GM12892 (cell line): Measurements from ENCODE around the gene CRYGA.

Experiments used
- DNase-seq: peaks from one replicate; pipeline ENCODE4 v3.0.0; 2011; ENCODE audit not compliant: insufficient read length
- FAIRE-seq: peaks from 2 replicates; lab custom pipeline; 2011; peaks lifted over from hg19 to GRCh38; lab: Jason Lieb, UNC
- POLR2A ChIP-seq: IDR thresholded peaks from 2 replicates; pipeline ENCODE4 v1.6.1; 2011; ENCODE audit warnings: low read depth, low read length, control low read depth
- POLR2AphosphoS5 ChIP-seq: IDR thresholded peaks from 2 replicates; pipeline ENCODE4 v1.6.1; 2011; ENCODE audit warnings: low read depth, low read length, control low read depth
- TAF1 ChIP-seq: IDR thresholded peaks from 2 replicates; pipeline ENCODE4 v1.6.1; 2011; ENCODE audit warnings: low read depth, mild to moderate bottlenecking, control low read depth, low read length, borderline replicate concordance

Gene CRYGA

DNA sequence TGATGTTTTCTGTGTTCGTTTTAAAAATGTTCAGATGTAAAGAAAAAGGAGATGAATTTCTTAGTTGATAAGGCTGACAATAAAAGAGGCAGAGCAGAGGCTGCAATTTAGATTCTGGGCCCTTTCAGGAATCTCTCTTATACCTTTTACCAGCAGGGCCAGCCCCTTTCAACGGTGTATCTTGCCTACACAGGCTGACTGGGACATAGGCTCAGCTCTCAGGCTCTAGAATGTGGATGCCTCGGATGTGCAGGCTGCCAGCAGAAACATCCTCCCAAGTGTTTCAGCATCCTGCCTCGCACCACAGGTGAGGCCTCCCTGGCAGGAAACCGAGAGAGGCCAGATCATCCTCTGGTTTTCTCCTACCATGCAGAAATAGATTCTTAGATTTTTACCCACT is 23.1 kb upstream of the CRYGA start:
- no peak for TF ChIP-seq TAF1
- no peak for TF ChIP-seq POLR2AphosphoS5
- TF ChIP-seq POLR2A: no peak
- DNase-seq (no peak), FAIRE-seq (no peak)

DNA sequence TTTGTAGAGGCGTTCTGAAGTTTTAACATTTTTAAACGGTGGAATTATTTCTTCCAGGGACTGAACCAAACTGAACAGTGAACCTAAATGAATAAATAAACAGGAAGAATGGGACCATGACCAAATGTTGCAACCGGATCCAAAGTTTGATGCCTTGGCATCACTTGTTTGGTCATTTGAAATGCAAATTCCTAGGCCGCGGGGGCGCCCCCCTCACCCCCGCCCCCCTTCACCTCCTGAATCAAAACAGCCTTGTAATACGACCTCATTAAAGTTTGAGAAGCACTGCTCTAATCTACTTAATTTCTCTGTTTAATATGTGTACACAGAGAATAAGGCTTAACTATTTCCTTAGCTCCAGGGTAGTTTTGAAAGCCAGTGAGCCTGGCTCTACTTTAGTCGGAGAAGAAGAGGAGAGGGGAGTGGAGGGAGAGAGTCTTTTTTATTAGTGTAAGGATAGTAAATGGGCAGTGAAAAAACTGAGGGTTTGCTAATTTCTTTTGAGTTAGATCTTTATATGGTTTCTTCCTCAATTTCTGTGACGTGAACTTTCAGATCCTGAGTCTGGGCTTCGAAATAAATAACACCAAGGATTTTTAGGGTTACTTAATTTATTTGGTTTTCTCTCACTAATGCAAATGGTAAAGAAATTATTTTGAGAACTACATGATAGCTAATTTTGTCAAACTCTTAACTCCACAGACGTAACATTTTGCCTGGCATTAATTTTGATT is 20.8 kb upstream of the CRYGA start:
- TF ChIP-seq POLR2A (no peak), TAF1 (no peak)
- FAIRE-seq (no peak), DNase-seq (no peak)

DNA sequence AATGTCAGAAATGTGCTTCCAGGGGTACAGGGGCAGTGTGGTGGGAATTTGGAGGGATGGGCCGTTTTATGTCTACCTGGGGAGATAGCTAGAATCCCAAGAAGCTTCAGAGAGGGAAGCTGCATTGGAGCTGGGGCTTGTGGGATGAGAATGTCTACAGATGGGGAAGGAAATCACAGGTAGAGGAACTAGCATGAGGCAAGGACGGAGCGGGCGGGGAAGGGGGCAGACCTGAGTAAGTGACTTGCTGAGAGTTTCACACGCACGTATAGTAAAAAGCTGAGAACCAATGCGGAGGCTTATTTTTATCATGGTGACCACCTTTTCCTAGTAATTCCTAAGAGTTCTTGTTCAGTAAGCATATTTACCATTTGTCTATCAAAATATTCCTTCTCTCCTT is 20.1 kb upstream of the CRYGA start:
- FAIRE-seq: no peak
- TF ChIP-seq TAF1 (no peak), POLR2AphosphoS5 (no peak), POLR2A (no peak)
- no peak for DNase-seq

DNA sequence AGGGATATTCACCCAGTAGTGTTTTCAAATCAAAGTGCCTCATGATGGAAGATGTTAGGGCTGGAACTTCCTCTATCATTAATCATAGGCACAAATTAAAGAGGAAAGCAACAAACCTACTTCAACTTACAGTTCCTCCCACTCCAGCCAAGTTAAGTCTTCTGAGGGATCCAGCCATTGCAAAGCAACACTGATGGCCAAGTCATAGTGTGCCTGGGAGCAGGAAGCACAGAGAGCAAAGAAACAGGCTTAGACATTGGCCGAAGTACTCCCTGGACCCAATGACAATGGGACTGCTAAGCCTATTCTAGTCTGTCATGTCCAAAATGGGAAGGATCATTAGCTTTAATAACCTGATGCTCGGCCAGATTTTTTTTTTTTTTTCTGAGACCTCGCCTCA is 19.4 kb upstream of the CRYGA start:
- DNase-seq (no peak), FAIRE-seq (no peak)
- TF ChIP-seq POLR2AphosphoS5 (no peak), POLR2A (no peak), TAF1 (no peak)

DNA sequence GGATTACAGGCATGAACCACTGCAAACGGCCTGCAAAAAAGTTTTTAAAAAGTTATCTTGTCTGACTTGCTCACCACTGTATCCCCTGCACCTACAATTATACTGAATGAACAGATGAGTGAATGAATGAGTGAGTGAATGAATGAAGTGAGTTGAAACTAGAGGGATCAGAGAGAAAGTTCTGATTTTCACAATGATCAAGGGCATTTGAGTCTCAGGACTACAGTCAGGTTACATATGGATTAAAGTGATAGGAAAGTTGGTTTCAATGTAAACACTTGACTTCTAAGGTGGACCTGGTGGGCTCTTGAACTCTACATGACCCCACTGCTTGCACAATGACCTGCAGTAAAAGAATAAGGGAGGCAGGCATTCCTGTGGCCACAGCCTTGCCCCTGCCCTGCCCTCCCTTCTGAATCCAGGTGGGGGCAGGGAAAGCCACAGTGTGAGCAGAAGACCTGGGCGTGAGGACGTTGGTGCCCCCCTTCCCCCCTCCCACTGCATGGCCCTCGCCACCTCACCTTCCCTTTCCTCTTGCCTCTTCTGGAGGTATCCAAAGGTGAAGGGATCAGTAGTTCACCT is 15.7 kb upstream of the CRYGA start:
- no peak for FAIRE-seq
- no peak for DNase-seq
- no peak for TF ChIP-seq POLR2A
- no peak for TF ChIP-seq TAF1
- TF ChIP-seq POLR2AphosphoS5: no peak

DNA sequence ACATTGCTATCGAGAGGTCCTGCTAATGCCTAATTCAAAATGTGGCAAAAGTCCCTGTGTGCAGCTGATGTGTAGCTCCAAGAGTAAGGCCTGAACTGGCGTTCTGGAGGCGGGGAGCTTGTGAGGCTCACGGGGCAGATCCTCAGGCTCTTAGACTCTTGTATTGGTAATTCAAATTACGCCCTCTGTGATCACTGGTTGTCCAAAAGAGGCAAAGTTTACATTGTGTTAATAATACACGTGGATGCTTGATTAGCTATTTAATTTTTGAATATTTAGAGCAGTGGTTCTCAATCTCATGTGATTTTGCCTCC is 12.4 kb upstream of the CRYGA start:
- no peak for FAIRE-seq

DNA sequence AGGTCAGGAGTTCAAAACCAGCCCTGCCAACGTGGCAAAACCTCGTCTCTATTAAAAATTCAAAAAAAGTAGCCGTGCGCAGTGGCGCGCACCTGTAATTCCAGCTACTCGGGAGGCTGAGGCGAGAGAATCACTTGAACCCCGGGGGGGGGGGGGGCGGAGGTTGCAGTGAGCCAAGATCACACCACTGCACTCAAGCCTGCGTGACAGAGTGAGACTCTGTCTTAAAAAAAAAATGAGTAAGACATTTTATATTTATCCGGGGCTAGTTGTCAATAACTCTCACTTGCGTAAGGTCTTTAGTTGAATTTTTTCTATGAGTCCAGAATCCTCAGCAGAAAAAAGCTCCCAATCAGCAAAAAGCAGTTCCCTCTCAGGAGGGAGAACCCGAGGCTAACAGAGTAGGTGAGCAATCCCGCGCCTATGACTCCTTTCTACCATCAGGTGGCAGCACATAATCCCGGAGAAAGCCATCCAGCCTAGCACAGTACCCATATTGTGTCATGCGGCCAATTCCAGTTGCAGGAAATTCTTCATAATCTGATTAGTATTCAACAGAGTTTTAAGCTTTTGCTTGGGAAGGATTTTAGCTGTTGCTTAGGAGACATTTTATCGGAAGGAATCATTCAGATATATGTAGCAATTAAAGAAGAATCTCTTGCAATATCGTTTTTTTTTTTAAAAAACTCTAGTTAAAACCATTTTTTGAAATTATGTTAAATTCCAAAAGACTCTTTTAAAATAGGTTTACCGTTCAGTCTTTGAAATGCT is 11.9 kb upstream of the CRYGA start:
- FAIRE-seq: peak; percentile 82
- TF ChIP-seq POLR2A: no peak
- no peak for TF ChIP-seq POLR2AphosphoS5
- TF ChIP-seq TAF1: no peak
- DNase-seq: peak; percentile 47

More for the DNA sequence above, 12.4 kb upstream of the CRYGA start:
- no peak for DNase-seq
- TF ChIP-seq POLR2A (no peak), POLR2AphosphoS5 (no peak), TAF1 (no peak)

DNA sequence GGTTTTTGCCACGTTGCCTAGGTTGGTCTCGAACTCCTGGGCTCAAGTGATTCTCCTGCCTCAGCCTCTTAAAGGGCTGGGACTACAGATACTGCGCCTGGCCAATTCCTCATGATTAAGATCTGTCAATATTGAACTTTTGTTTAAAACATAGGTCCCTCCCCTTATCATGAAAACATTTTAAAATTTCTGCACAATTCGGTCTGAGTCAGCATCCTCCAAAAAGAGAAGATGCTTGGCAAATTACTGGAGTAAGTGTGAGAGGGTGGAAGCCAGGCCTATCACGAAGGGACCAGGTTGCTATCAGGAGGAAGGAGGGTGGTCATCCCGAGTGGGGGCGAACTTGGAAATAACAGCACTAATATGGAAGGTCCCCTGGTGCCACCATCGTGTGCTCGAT is 10.8 kb upstream of the CRYGA start:
- FAIRE-seq: no peak
- TF ChIP-seq POLR2A (no peak), POLR2AphosphoS5 (no peak), TAF1 (no peak)
- DNase-seq: no peak

DNA sequence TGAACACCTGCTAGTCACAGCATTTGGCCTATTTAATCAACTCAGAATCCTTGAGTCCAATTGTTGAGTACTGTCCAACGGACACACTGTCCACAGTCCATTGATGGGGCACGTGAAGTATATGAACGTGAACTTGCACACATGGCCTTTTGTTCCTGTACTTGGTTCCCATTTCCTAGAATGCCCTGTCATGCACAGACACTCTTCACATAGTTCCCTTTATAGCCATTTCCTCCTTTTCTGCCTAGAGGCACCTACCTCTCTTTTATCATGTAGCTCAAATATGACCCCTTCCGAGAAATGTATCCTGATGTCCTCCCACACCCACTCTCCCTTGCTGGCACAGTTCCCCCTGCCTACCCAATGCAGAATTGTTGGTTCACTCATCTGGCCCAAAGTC is 8.7 kb upstream of the CRYGA start:
- no peak for FAIRE-seq
- TF ChIP-seq POLR2A (no peak), POLR2AphosphoS5 (no peak), TAF1 (no peak)
- no peak for DNase-seq

DNA sequence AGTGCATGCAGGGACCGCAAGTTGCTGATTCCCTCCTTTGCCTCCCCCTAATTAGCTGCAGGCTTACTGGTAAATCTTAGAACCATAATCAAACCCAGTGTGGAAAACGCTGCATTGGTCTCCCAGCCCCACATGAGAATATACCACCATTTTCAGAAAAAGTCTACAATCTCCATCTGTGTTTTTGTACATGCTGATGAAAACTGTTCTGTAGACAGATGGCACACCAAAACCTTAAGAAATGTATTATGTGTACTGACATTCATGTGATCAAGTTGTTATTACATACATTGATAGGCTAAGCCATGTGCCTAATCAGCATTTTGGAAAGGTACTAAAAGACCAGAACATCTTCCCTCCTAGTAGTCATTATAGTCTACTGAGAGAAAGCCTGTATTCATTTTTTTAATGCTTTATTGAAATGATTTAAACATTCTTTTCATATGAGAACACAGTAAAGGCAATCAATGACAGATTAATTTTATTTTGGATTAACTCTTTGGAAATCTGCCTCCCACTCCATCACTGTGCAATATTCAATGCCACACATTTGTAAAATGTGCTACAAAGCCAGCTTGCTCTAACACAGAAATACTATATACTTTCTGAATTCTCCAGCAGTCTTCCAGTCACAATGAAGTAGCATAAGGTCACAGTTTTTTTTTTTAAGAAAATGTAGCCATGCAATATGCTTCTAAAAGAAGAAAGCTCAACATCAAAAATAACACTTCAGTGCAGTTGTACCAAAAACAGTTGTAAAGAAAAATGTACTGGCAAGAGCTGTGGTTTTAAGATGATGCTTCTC is 1.8 kb upstream of the CRYGA start:
- FAIRE-seq (no peak), DNase-seq (no peak)
- TF ChIP-seq POLR2A: no peak
- TF ChIP-seq TAF1: no peak
- no peak for TF ChIP-seq POLR2AphosphoS5

DNA sequence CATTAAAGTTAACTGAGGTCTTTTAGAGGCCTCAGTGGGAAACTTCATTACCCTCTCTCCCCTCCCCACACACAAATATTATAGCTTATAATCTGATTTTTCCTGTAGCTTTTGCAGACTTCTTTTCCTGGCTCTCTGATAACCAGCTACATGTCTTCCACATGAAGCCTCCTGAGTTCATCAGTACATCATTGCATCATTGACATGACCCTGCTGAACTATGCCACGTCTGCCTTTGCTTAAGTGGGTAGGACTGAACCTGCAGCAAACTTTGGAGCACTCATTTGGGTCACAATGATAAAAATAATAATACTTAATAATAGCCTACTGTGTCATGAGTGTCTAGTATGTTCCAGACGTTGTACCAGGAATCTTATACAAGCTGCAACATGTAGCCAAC is 7.0 kb downstream of the CRYGA start:
- FAIRE-seq: no peak
- TF ChIP-seq POLR2AphosphoS5: no peak
- no peak for TF ChIP-seq TAF1
- no peak for TF ChIP-seq POLR2A
- DNase-seq: no peak
